ENCODE results near the gene CCDC24.

GRCh38 chr1:43985984-43986595 is 5.3 kb upstream of the CCDC24 start:
- no peak for TF ChIP-seq POLR2A (IDR thresholded peaks at IDR 0.05)
- TF ChIP-seq, protein P1, sequence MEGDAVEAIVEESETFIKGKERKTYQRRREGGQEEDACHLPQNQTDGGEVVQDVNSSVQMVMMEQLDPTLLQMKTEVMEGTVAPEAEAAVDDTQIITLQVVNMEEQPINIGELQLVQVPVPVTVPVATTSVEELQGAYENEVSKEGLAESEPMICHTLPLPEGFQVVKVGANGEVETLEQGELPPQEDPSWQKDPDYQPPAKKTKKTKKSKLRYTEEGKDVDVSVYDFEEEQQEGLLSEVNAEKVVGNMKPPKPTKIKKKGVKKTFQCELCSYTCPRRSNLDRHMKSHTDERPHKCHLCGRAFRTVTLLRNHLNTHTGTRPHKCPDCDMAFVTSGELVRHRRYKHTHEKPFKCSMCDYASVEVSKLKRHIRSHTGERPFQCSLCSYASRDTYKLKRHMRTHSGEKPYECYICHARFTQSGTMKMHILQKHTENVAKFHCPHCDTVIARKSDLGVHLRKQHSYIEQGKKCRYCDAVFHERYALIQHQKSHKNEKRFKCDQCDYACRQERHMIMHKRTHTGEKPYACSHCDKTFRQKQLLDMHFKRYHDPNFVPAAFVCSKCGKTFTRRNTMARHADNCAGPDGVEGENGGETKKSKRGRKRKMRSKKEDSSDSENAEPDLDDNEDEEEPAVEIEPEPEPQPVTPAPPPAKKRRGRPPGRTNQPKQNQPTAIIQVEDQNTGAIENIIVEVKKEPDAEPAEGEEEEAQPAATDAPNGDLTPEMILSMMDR (IDR thresholded peaks at IDR 0.05), result no peak
